HG03575 (cell line): ENCODE results near the gene CIB1.

Experiments
- ATAC-seq: cut with Tn5 transposase; IDR thresholded peaks from one replicate; pipeline ENCODE4 v1.9.1; 2021; ENCODE audit not compliant: unreplicated experiment, insufficient number of reproducible peaks, low FRiP score; ENCODE audit errors: extremely low read depth

The CIB1 gene

GRCh38 chr15:90222547-90222946 lies 11.2 kb downstream of the CIB1 start:
- no peak for ATAC-seq

- no peak for ATAC-seq
Measured at GRCh38 chr15:90221246-90221900, 12.4 kb downstream of the CIB1 start.

GRCh38 chr15:90219421-90220141 lies 14.2 kb downstream of the CIB1 start:
- ATAC-seq, result no peak

- ATAC-seq, result no peak
Measured at GRCh38 chr15:90217671-90218394, 15.9 kb downstream of the CIB1 start.

- ATAC-seq, result no peak
Measured at GRCh38 chr15:90214553-90215196, 19.1 kb downstream of the CIB1 start.

- ATAC-seq, result no peak
Measured at GRCh38 chr15:90213818-90214204, 19.9 kb downstream of the CIB1 start.

- no peak for ATAC-seq
Measured at GRCh38 chr15:90213122-90213817, 20.5 kb downstream of the CIB1 start.

- ATAC-seq, result no peak
Measured at GRCh38 chr15:90212221-90213098, 21.3 kb downstream of the CIB1 start.

- no peak for ATAC-seq
Measured at GRCh38 chr15:90211440-90212143, 22.1 kb downstream of the CIB1 start.

- ATAC-seq, result no peak
Measured at GRCh38 chr15:90211009-90211408, 22.7 kb downstream of the CIB1 start.

- ATAC-seq, result no peak
Measured at GRCh38 chr15:90210593-90210992, 23.1 kb downstream of the CIB1 start.

GRCh38 chr15:90209591-90209990 lies 24.1 kb downstream of the CIB1 start:
- no peak for ATAC-seq

- no peak for ATAC-seq
Measured at GRCh38 chr15:90208356-90208755, 25.4 kb downstream of the CIB1 start.

GRCh38 chr15:90207252-90207651 lies 26.5 kb downstream of the CIB1 start:
- ATAC-seq, result no peak

GRCh38 chr15:90205886-90206285 lies 27.9 kb downstream of the CIB1 start:
- no peak for ATAC-seq

- ATAC-seq, result no peak
Measured at GRCh38 chr15:90205050-90205848, 28.5 kb downstream of the CIB1 start.

- no peak for ATAC-seq
Measured at GRCh38 chr15:90203922-90204321, 29.8 kb downstream of the CIB1 start.
